GM12873 (cell line): ENCODE data around the gene TMEM19.

Source experiments
- CTCF ChIP-seq: IDR thresholded peaks from 2 replicates; pipeline ENCODE4 v1.5.1; 2012; ENCODE audit warnings: low read depth, mild to moderate bottlenecking, moderate library complexity, low read length, control low read depth; ENCODE audit not compliant: insufficient read depth; ENCODE audit errors: missing control alignments

Gene TMEM19

DNA sequence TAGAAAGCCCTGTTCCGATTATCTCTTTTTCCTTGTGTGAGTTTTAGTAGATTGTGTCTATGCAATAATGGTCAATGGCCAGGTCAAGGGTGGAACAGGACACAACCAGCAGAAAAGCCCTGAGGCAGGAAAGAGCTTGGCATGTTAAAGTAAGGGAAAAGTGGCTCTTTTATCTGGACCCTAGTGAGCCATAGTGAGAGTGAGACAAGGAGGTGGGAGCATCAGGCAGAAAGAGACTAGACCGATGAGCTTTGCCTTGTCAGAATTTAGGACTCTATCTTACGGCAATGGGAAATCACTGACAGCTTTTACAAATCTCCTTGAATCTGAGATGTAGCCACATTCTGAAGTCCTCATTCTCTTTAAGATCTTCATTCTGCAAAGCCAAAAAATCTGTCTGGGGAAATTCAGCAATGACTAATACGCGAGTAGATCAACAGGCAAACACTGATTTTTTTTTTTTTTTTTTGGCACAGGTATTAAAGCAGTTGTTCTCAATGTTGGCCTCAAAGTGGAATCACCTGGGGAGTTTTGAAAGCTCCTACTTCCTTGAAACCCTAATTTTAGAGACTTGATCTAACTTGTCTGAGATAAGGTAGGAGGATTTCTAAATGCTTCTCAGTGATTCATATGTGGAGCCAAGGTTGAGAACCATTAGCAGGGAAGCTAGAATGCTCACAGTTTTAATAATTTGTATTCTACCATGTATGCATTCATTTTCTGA is 33.9 kb downstream of the TMEM19 start:
- TF ChIP-seq CTCF = no peak

GRCh38 chr12:71721783-71722505 is 36.1 kb downstream of the TMEM19 start:
- TF ChIP-seq CTCF = no peak

DNA sequence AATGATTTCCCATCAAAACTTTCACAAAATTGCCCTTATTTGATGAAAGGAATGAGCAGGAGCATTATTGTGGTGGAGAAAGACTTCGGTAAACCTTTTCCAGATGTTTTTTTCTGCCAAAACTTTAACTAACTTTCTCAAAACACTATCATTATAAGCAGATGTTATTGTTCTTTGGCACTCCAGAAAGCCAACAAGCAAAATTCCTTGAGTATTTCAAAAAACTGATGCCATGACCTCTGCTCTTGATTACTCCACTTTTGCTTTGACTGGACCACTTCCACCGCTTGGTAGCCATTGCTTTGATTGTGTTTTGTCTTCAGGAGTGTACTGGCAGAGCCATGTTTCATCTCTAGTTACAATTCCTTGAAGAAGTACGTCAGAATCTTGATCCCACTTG is 39.1 kb downstream of the TMEM19 start:
- no peak for TF ChIP-seq CTCF

DNA sequence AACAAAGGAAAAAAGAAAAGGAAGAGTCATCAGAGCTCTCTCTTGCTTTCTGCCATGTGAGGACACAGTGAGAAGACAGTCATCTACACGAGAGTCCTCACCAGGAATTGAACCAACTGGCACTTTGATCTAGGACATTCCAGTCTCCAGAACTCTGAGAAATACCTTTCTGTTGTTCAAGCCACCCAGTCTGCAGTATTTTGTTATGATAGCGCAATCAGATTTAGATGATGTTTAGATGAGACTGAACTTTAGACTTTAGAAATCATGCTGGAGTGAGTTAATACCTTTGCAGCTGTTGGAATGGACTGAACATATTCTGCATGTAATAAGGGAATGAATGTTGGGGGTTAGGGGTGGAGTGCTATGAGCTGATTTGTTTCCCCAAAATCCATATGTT is 40.7 kb downstream of the TMEM19 start:
- no peak for TF ChIP-seq CTCF

GRCh38 chr12:71727958-71728357 is 42.1 kb downstream of the TMEM19 start:
- no peak for TF ChIP-seq CTCF

DNA sequence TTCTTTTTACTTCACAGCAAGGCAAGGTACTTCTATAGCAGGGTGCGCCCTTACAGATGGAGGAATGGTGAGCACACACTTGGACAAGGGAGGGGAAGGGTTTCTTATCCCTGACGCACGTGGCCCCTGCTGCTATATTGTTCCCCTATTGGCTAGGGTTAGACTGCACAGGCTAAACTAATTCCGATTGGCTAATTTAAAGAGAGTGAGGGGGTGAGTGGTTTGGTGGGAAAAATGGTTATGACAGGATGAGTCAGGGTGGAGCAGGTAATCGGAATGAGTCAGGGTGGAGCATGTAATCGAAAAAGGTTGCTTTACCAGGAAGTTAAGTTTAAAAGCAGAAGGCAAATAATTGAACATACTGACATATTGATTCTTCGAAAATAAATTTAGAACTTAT is 45.1 kb downstream of the TMEM19 start:
- TF ChIP-seq CTCF = no peak

- no peak for TF ChIP-seq CTCF
Observed at GRCh38 chr12:71731439-71732356, 45.8 kb downstream of the TMEM19 start.
